SK-N-SH treated with all-trans-retinoic acid at 6 μM for 48 hours (cell line): Measurements from ENCODE around the gene CFAP70.

Source experiments
- ATAC-seq: fragments of 200-7000 bp; cut with Tn5 transposase; 3 replicates; pipeline ENCODE4 v1.9.1; 2020; ENCODE audit warnings: mild to moderate bottlenecking, moderate library complexity
- ARNTL ChIP-seq: fragments of 450-650 bp; formaldehyde crosslinking; IDR thresholded peaks from 2 replicates; pipeline ENCODE4 v1.5.0; 2020; ENCODE audit warnings: low read depth, mild to moderate bottlenecking, moderate library complexity, borderline replicate concordance
- BACH2 ChIP-seq: fragments of 250-450 bp; sonication (Bioruptor Pico); IDR thresholded peaks from 2 replicates; pipeline ENCODE4 v1.9.0; 2021; ENCODE audit warnings: mild to moderate bottlenecking, borderline replicate concordance
- CSDC2 ChIP-seq: fragments of 250-450 bp; sonication (Bioruptor Pico); IDR thresholded peaks from 2 replicates; pipeline ENCODE4 v1.5.0; 2020; ENCODE audit warnings: mild to moderate bottlenecking, moderate library complexity
- GLIS3 ChIP-seq: fragments of 250-450 bp; sonication (Bioruptor Pico); IDR thresholded peaks from 2 replicates; pipeline ENCODE4 v1.5.0; 2020; ENCODE audit warnings: mild to moderate bottlenecking, moderate library complexity
- ISL1 ChIP-seq: fragments of 250-450 bp; sonication (Bioruptor Pico); IDR thresholded peaks from 2 replicates; pipeline ENCODE4 v2.1.2; 2022; ENCODE audit warnings: mild to moderate bottlenecking, moderate library complexity
- OSR1 ChIP-seq: fragments of 250-450 bp; sonication (Bioruptor Pico); IDR thresholded peaks from 2 replicates; pipeline ENCODE4 v1.8.0; 2022; ENCODE audit warnings: moderate library complexity, mild to moderate bottlenecking, inconsistent platforms
- PPARA ChIP-seq: fragments of 250-450 bp; sonication (Bioruptor Pico); IDR thresholded peaks from 2 replicates; pipeline ENCODE4 v1.5.0; 2020; ENCODE audit warnings: mild to moderate bottlenecking, borderline replicate concordance
- RARB ChIP-seq: fragments of 250-450 bp; sonication (Bioruptor Pico); IDR thresholded peaks from 2 replicates; pipeline ENCODE4 v1.8.0; 2021; ENCODE audit warnings: mild to moderate bottlenecking, moderate library complexity
- SNAI2 ChIP-seq: fragments of 250-450 bp; sonication (Bioruptor Pico); IDR thresholded peaks from 2 replicates; pipeline ENCODE4 v1.5.0; 2020; ENCODE audit warnings: mild to moderate bottlenecking, moderate library complexity
- TCF4 ChIP-seq: fragments of 250-450 bp; sonication (Bioruptor Pico); IDR thresholded peaks from 2 replicates; pipeline ENCODE4 v1.8.0; 2021; ENCODE audit warnings: mild to moderate bottlenecking, moderate library complexity, borderline replicate concordance
- ZC3H10 ChIP-seq: fragments of 250-450 bp; sonication (Bioruptor Pico); IDR thresholded peaks from 2 replicates; pipeline ENCODE4 v1.5.1; 2021; ENCODE audit warnings: mild to moderate bottlenecking, moderate library complexity
- ZFP3 ChIP-seq: fragments of 250-450 bp; sonication (Bioruptor Pico); IDR thresholded peaks from 2 replicates; pipeline ENCODE4 v1.5.0; 2020; ENCODE audit warnings: mild to moderate bottlenecking, moderate library complexity
- ZFP30 ChIP-seq: fragments of 450-650 bp; formaldehyde crosslinking; IDR thresholded peaks from 2 replicates; pipeline ENCODE4 v1.5.0; 2022; ENCODE audit warnings: mild to moderate bottlenecking, moderate library complexity
- ZNF565 ChIP-seq: fragments of 450-650 bp; formaldehyde crosslinking; conservative IDR thresholded peaks from 2 replicates; pipeline ENCODE4 v1.5.0; 2020; ENCODE audit warnings: low read depth, mild to moderate bottlenecking, moderate library complexity
- ZNF70 ChIP-seq: fragments of 450-650 bp; formaldehyde crosslinking; IDR thresholded peaks from 2 replicates; pipeline ENCODE4 v1.5.0; 2020; ENCODE audit warnings: mild to moderate bottlenecking, moderate library complexity
- ZNF8 ChIP-seq: fragments of 450-650 bp; formaldehyde crosslinking; IDR thresholded peaks from 2 replicates; pipeline ENCODE4 v1.5.0; 2020; ENCODE audit warnings: mild to moderate bottlenecking, moderate library complexity
- TF ChIP-seq, protein P1 (sequence below): fragments of 250-450 bp; sonication (Bioruptor Pico); IDR thresholded peaks from 2 replicates; pipeline ENCODE4 v1.8.0; 2020; ENCODE audit warnings: mild to moderate bottlenecking, moderate library complexity, borderline replicate concordance
- TF ChIP-seq, protein P2 (sequence below): fragments of 250-450 bp; sonication (Bioruptor Pico); IDR thresholded peaks from 2 replicates; pipeline ENCODE4 v1.5.0; 2020; ENCODE audit warnings: mild to moderate bottlenecking, moderate library complexity
- TF ChIP-seq, protein P3 (sequence below): fragments of 250-450 bp; sonication (Bioruptor Pico); IDR thresholded peaks from 2 replicates; pipeline ENCODE4 v1.5.1; 2020; ENCODE audit warnings: low read depth, mild to moderate bottlenecking, moderate library complexity
- TF ChIP-seq, protein P4 (sequence below): fragments of 250-450 bp; sonication (Bioruptor Pico); IDR thresholded peaks from 2 replicates; pipeline ENCODE4 v1.5.1; 2021; ENCODE audit warnings: mild to moderate bottlenecking, moderate library complexity
- TF ChIP-seq, protein P5 (sequence below): fragments of 250-450 bp; sonication (Bioruptor Pico); IDR thresholded peaks from 2 replicates; pipeline ENCODE4 v1.8.0; 2021; ENCODE audit warnings: low read depth, mild to moderate bottlenecking, moderate library complexity, borderline replicate concordance

The CFAP70 gene

DNA sequence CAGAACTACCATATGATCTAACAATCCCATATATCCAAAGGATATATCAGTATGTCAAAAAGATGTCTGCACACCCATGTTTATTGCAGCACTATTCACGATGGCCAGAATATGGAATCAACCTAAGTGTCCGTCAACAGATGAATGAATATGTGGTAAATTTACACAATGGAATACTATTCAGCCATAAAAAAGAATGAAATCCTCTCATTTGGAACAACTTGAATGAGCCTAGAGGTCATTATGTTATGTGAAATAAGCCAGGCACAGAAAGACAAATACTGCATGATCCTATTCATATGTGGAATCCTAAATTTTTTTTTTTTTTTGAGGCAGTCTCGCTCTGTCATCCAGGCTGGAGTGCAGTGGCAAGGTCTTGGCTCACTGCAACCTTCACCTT, 6.3 kb upstream of the CFAP70 start:
- no peak for ATAC-seq
- TF ChIP-seq ZFP30 (no peak), BACH2 (CRISPR knock-in tag) (no peak), ZNF565 (CRISPR knock-in tag) (no peak), ISL1 (CRISPR knock-in tag) (no peak)
- TF ChIP-seq, protein P1, sequence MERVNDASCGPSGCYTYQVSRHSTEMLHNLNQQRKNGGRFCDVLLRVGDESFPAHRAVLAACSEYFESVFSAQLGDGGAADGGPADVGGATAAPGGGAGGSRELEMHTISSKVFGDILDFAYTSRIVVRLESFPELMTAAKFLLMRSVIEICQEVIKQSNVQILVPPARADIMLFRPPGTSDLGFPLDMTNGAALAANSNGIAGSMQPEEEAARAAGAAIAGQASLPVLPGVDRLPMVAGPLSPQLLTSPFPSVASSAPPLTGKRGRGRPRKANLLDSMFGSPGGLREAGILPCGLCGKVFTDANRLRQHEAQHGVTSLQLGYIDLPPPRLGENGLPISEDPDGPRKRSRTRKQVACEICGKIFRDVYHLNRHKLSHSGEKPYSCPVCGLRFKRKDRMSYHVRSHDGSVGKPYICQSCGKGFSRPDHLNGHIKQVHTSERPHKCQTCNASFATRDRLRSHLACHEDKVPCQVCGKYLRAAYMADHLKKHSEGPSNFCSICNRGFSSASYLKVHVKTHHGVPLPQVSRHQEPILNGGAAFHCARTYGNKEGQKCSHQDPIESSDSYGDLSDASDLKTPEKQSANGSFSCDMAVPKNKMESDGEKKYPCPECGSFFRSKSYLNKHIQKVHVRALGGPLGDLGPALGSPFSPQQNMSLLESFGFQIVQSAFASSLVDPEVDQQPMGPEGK = no peak

DNA sequence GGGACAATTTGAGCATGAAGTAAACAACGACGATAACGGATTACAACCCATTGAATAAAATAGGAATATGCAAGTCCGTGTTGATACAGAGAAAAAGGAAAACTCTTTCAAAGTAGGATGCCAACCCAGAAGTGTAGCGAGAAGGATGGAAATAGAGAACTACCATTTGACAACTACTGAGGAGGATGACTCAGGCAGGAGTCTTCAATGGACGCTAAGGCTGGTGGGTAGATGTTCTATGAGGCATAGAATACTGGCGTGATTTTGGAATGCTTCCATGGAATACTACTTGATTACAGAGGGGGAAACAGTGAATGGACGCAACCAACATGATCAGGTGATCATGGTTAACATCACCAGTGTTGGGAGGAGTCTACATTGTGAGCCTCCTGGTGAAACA, 828 bp upstream of the CFAP70 start:
- TF ChIP-seq ZNF8 (CRISPR knock-in tag) (no peak), GLIS3 (CRISPR knock-in tag) (no peak)
- no peak for ATAC-seq

DNA sequence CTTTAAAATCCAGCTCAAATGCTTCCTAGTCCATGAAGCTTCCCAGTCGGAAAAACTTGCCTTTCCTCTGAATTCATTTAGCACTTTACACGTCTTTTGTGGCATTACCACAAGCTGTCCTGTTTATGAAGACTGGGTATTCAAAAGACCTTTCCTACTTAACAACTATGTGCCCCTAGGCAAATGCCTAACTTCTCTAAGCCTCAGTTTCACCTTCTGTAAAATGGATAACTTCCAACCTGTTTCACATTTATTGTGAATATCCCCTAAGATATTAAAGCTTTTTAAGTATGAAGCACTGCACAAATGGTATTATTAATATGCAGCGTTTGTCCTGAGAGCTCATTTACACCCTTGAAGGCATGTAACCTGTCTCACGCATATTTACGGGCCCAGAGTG, 843 bp downstream of the CFAP70 start:
- TF ChIP-seq, protein P2, sequence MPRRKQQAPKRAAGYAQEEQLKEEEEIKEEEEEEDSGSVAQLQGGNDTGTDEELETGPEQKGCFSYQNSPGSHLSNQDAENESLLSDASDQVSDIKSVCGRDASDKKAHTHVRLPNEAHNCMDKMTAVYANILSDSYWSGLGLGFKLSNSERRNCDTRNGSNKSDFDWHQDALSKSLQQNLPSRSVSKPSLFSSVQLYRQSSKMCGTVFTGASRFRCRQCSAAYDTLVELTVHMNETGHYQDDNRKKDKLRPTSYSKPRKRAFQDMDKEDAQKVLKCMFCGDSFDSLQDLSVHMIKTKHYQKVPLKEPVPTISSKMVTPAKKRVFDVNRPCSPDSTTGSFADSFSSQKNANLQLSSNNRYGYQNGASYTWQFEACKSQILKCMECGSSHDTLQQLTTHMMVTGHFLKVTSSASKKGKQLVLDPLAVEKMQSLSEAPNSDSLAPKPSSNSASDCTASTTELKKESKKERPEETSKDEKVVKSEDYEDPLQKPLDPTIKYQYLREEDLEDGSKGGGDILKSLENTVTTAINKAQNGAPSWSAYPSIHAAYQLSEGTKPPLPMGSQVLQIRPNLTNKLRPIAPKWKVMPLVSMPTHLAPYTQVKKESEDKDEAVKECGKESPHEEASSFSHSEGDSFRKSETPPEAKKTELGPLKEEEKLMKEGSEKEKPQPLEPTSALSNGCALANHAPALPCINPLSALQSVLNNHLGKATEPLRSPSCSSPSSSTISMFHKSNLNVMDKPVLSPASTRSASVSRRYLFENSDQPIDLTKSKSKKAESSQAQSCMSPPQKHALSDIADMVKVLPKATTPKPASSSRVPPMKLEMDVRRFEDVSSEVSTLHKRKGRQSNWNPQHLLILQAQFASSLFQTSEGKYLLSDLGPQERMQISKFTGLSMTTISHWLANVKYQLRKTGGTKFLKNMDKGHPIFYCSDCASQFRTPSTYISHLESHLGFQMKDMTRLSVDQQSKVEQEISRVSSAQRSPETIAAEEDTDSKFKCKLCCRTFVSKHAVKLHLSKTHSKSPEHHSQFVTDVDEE (CRISPR knock-in tag) = no peak
- TF ChIP-seq, protein P3, sequence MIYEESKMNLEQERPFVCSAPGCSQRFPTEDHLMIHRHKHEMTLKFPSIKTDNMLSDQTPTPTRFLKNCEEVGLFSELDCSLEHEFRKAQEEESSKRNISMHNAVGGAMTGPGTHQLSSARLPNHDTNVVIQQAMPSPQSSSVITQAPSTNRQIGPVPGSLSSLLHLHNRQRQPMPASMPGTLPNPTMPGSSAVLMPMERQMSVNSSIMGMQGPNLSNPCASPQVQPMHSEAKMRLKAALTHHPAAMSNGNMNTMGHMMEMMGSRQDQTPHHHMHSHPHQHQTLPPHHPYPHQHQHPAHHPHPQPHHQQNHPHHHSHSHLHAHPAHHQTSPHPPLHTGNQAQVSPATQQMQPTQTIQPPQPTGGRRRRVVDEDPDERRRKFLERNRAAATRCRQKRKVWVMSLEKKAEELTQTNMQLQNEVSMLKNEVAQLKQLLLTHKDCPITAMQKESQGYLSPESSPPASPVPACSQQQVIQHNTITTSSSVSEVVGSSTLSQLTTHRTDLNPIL (CRISPR knock-in tag) = no peak
- TF ChIP-seq, protein P4, sequence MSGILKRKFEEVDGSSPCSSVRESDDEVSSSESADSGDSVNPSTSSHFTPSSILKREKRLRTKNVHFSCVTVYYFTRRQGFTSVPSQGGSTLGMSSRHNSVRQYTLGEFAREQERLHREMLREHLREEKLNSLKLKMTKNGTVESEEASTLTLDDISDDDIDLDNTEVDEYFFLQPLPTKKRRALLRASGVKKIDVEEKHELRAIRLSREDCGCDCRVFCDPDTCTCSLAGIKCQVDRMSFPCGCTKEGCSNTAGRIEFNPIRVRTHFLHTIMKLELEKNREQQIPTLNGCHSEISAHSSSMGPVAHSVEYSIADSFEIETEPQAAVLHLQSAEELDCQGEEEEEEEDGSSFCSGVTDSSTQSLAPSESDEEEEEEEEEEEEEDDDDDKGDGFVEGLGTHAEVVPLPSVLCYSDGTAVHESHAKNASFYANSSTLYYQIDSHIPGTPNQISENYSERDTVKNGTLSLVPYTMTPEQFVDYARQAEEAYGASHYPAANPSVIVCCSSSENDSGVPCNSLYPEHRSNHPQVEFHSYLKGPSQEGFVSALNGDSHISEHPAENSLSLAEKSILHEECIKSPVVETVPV (CRISPR knock-in tag) = no peak
- TF ChIP-seq RARB (CRISPR knock-in tag) (no peak), TCF4 (no peak), ZNF8 (CRISPR knock-in tag) (no peak), SNAI2 (CRISPR knock-in tag) (no peak), ZC3H10 (CRISPR knock-in tag) (no peak), CSDC2 (CRISPR knock-in tag) (no peak), ZNF565 (CRISPR knock-in tag) (no peak)
- TF ChIP-seq, protein P1 = no peak

DNA sequence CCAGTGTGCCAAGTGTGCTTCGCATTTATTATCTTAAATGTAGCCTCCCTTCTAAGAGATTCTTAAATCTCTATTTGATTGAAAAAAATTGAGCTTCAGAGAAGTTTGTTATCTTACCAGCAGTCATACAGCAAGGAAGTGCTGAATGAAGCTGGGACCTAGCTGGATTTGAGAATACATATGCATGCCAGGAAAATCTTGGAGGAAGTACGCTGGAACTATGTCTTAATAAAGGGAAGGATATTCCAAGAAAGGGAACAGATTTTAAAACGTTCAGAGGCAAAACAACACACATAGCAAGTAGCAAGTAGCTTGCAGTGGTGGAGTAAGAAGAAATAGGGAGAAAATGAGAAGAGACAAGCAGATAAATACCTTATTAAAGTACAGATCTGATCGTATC, 1.5 kb downstream of the CFAP70 start:
- ATAC-seq = no peak
- TF ChIP-seq ZFP3 (no peak), ARNTL (CRISPR knock-in tag) (no peak), ZNF8 (CRISPR knock-in tag) (no peak), OSR1 (no peak), PPARA (CRISPR knock-in tag) (no peak), ZC3H10 (CRISPR knock-in tag) (no peak), RARB (CRISPR knock-in tag) (no peak), ZFP30 (no peak), ZNF70 (no peak), CSDC2 (CRISPR knock-in tag) (no peak), BACH2 (CRISPR knock-in tag) (no peak), ZNF565 (CRISPR knock-in tag) (no peak)
- TF ChIP-seq, protein P2 (CRISPR knock-in tag) = no peak
- TF ChIP-seq, protein P5, sequence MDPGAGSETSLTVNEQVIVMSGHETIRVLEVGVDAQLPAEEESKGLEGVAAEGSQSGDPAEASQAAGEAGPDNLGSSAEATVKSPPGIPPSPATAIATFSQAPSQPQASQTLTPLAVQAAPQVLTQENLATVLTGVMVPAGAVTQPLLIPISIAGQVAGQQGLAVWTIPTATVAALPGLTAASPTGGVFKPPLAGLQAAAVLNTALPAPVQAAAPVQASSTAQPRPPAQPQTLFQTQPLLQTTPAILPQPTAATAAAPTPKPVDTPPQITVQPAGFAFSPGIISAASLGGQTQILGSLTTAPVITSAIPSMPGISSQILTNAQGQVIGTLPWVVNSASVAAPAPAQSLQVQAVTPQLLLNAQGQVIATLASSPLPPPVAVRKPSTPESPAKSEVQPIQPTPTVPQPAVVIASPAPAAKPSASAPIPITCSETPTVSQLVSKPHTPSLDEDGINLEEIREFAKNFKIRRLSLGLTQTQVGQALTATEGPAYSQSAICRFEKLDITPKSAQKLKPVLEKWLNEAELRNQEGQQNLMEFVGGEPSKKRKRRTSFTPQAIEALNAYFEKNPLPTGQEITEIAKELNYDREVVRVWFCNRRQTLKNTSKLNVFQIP = no peak
- TF ChIP-seq, protein P3 (CRISPR knock-in tag) = no peak

More for the DNA sequence above, 843 bp downstream of the CFAP70 start:
- no peak for ATAC-seq
